Psoas muscle (tissue), 8 donors: ENCODE data around the gene FAM167B. TPM values are rescaled to one million over a fixed set of nuclear protein-coding genes. Genes with fewer than 3 reads are reported as not detected.

Source experiments
- ATAC-seq, 4 donors: fragments of 200-7000 bp; cut with Tn5 transposase; one replicate each; pipeline ENCODE4 v1.9.1; 2020; ENCODE audit warnings: moderate library complexity in 3 of 4, mild to moderate bottlenecking in 2 of 4
- DNase-seq, 2 donors: peaks; one replicate each; pipeline ENCODE4 v3.0.0-alpha.2; 2020
- H3K27ac ChIP-seq: fragments of 200-600 bp; one replicate; pipeline ENCODE4 v1.8.0; 2022
- H3K27me3 ChIP-seq, 3 donors: fragments of 200-600 bp in 1 of 3; one replicate each; pipeline versions ENCODE4 v1.6.1 to v1.8.0; 2013 to 2022; ENCODE audit warnings: low read length in 2 of 3, mild to moderate bottlenecking in 2 of 3, moderate library complexity in 1 of 3; ENCODE audit not compliant: insufficient read depth in 3 of 3
- H3K36me3 ChIP-seq, 2 donors: fragments of 200-600 bp in 1 of 2; one replicate each; pipeline versions ENCODE4 v1.6.1 to v1.8.0; 2013 to 2022; ENCODE audit warnings: low read depth in 1 of 2, mild to moderate bottlenecking in 1 of 2, moderate library complexity in 1 of 2; ENCODE audit not compliant: insufficient read depth in 1 of 2
- H3K4me1 ChIP-seq: fragments of 200-600 bp; one replicate; pipeline ENCODE4 v1.8.0; 2022
- H3K4me3 ChIP-seq: fragments of 200-600 bp; one replicate; pipeline ENCODE4 v1.8.0; 2022; ENCODE audit warnings: mild to moderate bottlenecking
- H3K9me3 ChIP-seq: fragments of 200-600 bp; one replicate; pipeline ENCODE4 v1.8.0; 2022
- CTCF ChIP-seq: fragments of 200-600 bp; IDR thresholded peaks from one replicate; pipeline ENCODE4 v1.8.0; 2022; ENCODE audit warnings: antibody characterized with exemption
- WGBS, 3 donors: extraction: QIAGEN DNeasy Blood & Tissue Kit; methylation state at CpG; one replicate each; pipeline versions ENCODE4 v1.1.6 to v1.1.7; 2013; 5-methylcytosine and 5-hydroxymethylcytosine counted together
- intact Hi-C, 2 donors: fragments of 100-400 bp; cut with DNase I; formaldehyde crosslinking; loops; one replicate each; pipeline versions ENCODE4 v1.11.0 to v1.14.2; 2022
- polyA plus RNA-seq, 3 donors: library from polyadenylated mRNA; stranded (reverse); fragments of 200-250 nt; gene quantifications; one replicate each; pipeline ENCODE4 v1.2.3, GENCODE V29; 2013
- total RNA-seq, 4 donors: library from RNA; stranded (reverse); fragmentation: NEBNext Ultra II Directional in 2 of 4; extraction: Animal tissue kit (Norgen Biotek cat#: 25700) in 2 of 4; gene quantifications; one replicate each; pipeline versions ENCODE4 v1.2.1 to v1.2.4, GENCODE V29; 2021 to 2023
- donor health status: healthy with polysubstance abuse.
- donor health status: DM: no; HTN: no; CAD: no; lungs with moderate emphysema.
- donor health status: Bipolar disorder and iron deficiency.
- donor health status: healthy.
- donor health status: DM: yes; HTN: yes; CAD: no.
- donor health status: DM: no; HTN: no; CAD: no.
- donor health status: DM: no; HTN: no; CAD: no.
- donor health status: DM: yes; HTN: yes; CAD: no.

Gene FAM167B
- total and polyA plus RNA-seq, 7 donors = 2.0 to 6.2 (median 3.7) TPM

GRCh38 chr1:32247452-32247851, 430 bp downstream of the FAM167B start:
- TF ChIP-seq CTCF = no peak
- H3K36me3 ChIP-seq = no peaks in the 10 kb centered on the region
- peaks cover 0 to 2% (median 0%) of the 10 kb centered on the region in 3 donors for H3K27me3 ChIP-seq
- peak overlapping the region; percentile 53 for H3K27ac ChIP-seq
- WGBS, 3 donors = 50 to 56% (median 54%) methylated on average over 11 to 12 of the region's 12 CpGs
- peak overlapping the region; percentile 35 for H3K4me3 ChIP-seq
- DNase-seq = peak; percentile 23 to 59
- ATAC-seq = peak in 2 of 4 donors; percentile 4 to 24
- intact Hi-C loops = no loop called here
- no peaks in the 10 kb centered on the region for H3K9me3 ChIP-seq
- peaks cover 28% of the 10 kb centered on the region for H3K4me1 ChIP-seq

GRCh38 chr1:32247983-32248889, 1.2 kb downstream of the FAM167B start:
- Histone ChIP-seq H3K27ac (peak overlapping the region; percentile 53), H3K27me3 (peaks cover 0 to 2% (median 0%) of the 10 kb centered on the region in 3 donors), H3K4me1 (peaks cover 28% of the 10 kb centered on the region), H3K9me3 (no peaks in the 10 kb centered on the region), H3K36me3 (no peaks in the 10 kb centered on the region), H3K4me3 (no peak overlapping the region)
- 11 to 16% (median 12%) methylated on average over 24 to 31 of the region's 31 CpGs for WGBS, 3 donors
- ATAC-seq (peak; percentile 75 to 86 (median 79)), DNase-seq (peak; percentile 89)
- intact Hi-C loops = no loop called here
- TF ChIP-seq CTCF = peak; percentile 65

GRCh38 chr1:32249831-32250525, 3.0 kb downstream of the FAM167B start:
- ATAC-seq (peak in 3 of 4 donors; percentile 29 to 40 (median 34)), DNase-seq (peak; percentile 41 to 72)
- TF ChIP-seq CTCF = no peak
- Histone ChIP-seq H3K27me3 (peaks cover 0 to 2% (median 0%) of the 10 kb centered on the region in 3 donors), H3K4me3 (no peak overlapping the region), H3K4me1 (peaks cover 28% of the 10 kb centered on the region), H3K36me3 (no peaks in the 10 kb centered on the region), H3K9me3 (no peaks in the 10 kb centered on the region), H3K27ac (peak overlapping the region; percentile 69)
- 62 to 71% (median 70%) methylated on average over 9 of the region's 9 CpGs for WGBS, 3 donors
- intact Hi-C loops = loop anchor here in 1 of 2 donors (5.0 kb wide), 1 partner anchor 47 kb away; no protein-coding TSS in a partner anchor

- Histone ChIP-seq H3K27me3 (peaks cover 0 to 2% (median 0%) of the 10 kb centered on the region in 3 donors), H3K27ac (peak within 1 kb of the TSS; percentile 69), H3K4me3 (no peak within 1 kb of the TSS), H3K36me3 (no peaks in the 10 kb centered on the region), H3K9me3 (no peaks in the 10 kb centered on the region), H3K4me1 (peaks cover 19% of the 10 kb centered on the region)
- DNase-seq = no peak
- TF ChIP-seq CTCF = no peak
- intact Hi-C loops = loop anchor here in 1 of 2 donors (5.0 kb wide), 1 partner anchor 46 kb away; no protein-coding TSS in a partner anchor
- no peak for ATAC-seq
- WGBS, 3 donors = 64 to 78% (median 68%) methylated on average over 25 of the region's 25 CpGs
Observed at GRCh38 chr1:32250893-32251716, 4.1 kb downstream of the FAM167B start, which contains the start of gene LCK. Gene LCK, plus strand, starts transcription at chr1:32251265. Its CDS starts 23,065 bp downstream, at chr1:32274330.
